GM12864 (cell line): ENCODE results near the gene PLXNA2.

ENCODE experiments used
- DNase-seq: peaks from one replicate; pipeline ENCODE4 v3.0.0-alpha.2; 2011; ENCODE audit warnings: low read depth
- H3K4me3 ChIP-seq: 2 replicates; pipeline ENCODE4 v1.5.1; 2011; ENCODE audit warnings: mild to moderate bottlenecking, low read depth, low read length, control low read depth
- CTCF ChIP-seq: IDR thresholded peaks from 2 replicates; pipeline ENCODE4 v1.5.1; 2011; ENCODE audit warnings: low read depth, mild to moderate bottlenecking, moderate library complexity, low read length, control low read depth, inconsistent platforms; ENCODE audit errors: missing control alignments

The PLXNA2 gene

DNA sequence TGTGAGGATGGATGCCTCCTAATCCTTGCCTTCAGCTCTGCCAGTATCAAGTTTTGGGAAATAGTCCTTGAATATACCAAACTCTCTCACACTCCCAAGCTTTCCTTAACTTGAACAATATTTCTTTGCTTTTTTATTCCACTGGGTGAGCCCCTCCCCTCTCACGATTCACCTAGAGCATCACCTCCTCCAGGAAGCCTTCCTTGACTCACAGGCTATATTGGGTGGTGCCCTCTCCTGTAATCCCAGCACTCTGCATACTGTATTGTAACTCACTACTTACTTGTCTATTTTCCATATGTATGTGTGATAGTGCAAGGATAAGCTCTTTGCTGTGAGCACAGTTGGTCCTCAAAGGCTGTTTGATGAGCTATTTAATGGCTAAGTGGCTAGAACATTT is 114.7 kb downstream of the PLXNA2 start:
- no peak for DNase-seq
- TF ChIP-seq CTCF = no peak
- no peak overlapping the region for H3K4me3 ChIP-seq

DNA sequence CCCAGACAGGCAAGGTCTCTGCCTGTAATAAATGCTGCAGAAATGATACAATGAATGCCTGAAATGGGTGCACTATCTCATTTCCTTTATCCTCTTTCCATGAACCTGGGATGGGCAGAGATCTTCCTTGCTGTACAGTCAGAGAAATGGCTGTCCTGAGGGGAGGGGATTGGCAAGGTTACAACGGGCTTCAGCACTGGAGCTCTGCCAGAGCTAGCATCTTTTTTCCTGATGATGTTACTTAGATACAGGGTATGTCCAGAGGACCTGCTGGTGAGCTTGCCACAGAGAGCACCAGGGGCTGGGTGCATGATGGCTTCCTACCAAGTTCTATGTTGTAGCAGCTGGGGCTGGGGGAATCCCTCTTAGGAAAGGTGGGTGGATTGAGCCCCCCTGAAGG is 115.1 kb downstream of the PLXNA2 start:
- TF ChIP-seq CTCF = no peak
- no peak for DNase-seq

GRCh38 chr1:208127792-208128529 is 116.2 kb downstream of the PLXNA2 start:
- no peak for DNase-seq
- no peak for TF ChIP-seq CTCF
- no peak overlapping the region for H3K4me3 ChIP-seq

More for the DNA sequence above, 115.1 kb downstream of the PLXNA2 start:
- H3K4me3 ChIP-seq = no peak overlapping the region

GRCh38 chr1:208127284-208127683 is 116.9 kb downstream of the PLXNA2 start:
- no peak for DNase-seq
- TF ChIP-seq CTCF = no peak

GRCh38 chr1:208126108-208126507 is 118.1 kb downstream of the PLXNA2 start:
- TF ChIP-seq CTCF = no peak
- no peak overlapping the region for H3K4me3 ChIP-seq
- no peak for DNase-seq

More at GRCh38 chr1:208127284-208127683, 116.9 kb downstream of the PLXNA2 start:
- no peak overlapping the region for H3K4me3 ChIP-seq

DNA sequence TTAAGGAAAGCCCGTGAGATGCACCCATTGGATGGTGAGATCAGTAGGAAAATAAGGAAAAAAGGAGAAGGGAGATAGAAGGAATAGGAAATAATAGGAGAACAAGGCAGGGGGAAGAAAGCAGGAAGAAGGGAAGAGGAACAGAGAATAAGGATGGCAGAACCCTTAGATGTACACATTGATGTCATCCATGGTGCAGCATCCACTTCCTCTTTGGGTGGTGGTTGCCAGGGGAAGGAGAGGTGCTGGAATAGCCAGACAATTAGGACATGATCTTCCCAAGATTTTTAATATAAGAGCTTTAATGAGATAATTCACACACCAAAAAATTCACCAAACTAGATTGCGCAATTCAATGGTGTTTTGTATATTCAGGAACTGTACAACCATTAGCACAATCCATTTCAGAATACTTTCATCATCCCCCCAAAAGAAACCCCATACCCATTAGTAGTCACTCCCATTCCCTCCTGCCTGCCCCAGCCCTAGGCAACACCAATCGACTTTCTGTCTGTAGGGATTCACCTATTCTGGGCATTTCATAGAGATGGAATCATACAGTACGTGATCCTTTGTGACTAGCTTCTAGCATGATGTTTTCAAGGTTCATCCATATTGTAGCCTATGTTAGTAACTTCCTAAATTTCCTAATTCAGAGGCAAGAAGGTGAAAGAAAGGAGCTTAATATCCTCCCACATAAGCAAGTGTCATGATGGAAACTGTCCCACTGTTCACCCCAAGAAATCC is 121.4 kb downstream of the PLXNA2 start:
- no peak for TF ChIP-seq CTCF
- no peak overlapping the region for H3K4me3 ChIP-seq

More for the DNA sequence above, 121.4 kb downstream of the PLXNA2 start:
- no peak for DNase-seq
